Measurements from ENCODE around the gene RAD18.

- TF ChIP-seq EZH2phosphoT487 (conservative IDR thresholded peaks at IDR 0.05; ENCODE audit: low read length) (no peak), CTCF (IDR thresholded peaks at IDR 0.05; ENCODE audit: insufficient read depth, low read length, poor library complexity, severe bottlenecking) (no peak)
Observed at GRCh38 chr3:8841472-8841871, 121.8 kb downstream of the RAD18 start.

Data from SU-DHL-6 (cell line).